ENCODE results near the gene TSPAN5. TPM values are rescaled to one million over a fixed set of nuclear protein-coding genes. Genes with fewer than 3 reads are reported as not detected.

The TSPAN5 gene
- total RNA-seq, 3 donors from 2014 or later (not counting 1 experiment from before 2014, with no cell fraction given), result 6.8 to 13.7 (median 11.4) TPM

DNA sequence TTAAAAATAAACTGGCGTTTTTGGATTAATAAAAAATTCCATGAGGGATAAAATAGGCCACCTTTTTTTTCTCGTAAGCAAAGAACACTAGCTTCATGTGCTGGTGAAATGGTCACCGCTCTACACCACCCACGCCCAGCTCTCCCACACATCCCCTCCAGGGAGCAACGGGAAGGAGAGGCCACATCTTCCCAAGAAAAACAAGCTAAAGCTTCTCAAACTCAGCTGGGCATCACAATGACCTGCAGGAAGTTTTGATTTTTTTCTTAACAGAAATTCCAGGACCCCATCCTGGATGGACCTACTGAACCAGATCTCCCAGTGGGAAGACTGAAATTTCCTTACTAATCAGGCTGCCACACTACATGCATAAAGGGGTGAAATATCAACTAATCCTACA lies 9.8 kb downstream of the TSPAN5 start:
- WGBS (ENCODE audit: insufficient coverage), result 98% methylated on average over 5 of the region's 5 CpGs
- Mint-ChIP-seq H3K4me1 (peaks cover 19 to 34% of the 10 kb centered on the region in 2 donors), H3K27me3 (ENCODE audit: low read depth in 2 of 2) (no peaks in the 10 kb centered on the region), H3K36me3 (no peaks in the 10 kb centered on the region), H3K9me3 (no peaks in the 10 kb centered on the region), H3K27ac (no peak overlapping the region), H3K4me3 (no peak overlapping the region)
- TF ChIP-seq CTCF (IDR thresholded peaks at IDR 0.05), result no peak
- intact Hi-C loops (cut with micrococcal nuclease), result no loop called here
- Histone ChIP-seq H3K27ac (ENCODE audit: low read length) (no peak overlapping the region), H3K4me3 (ENCODE audit: low read length) (no peak overlapping the region), H3K27me3 (ENCODE audit: control insufficient read depth, insufficient read depth, low read length) (no peaks in the 10 kb centered on the region), H3K9me3 (ENCODE audit: control insufficient read depth, insufficient read depth, low read length) (no peaks in the 10 kb centered on the region), H3K36me3 (ENCODE audit: control insufficient read depth, insufficient read depth, low read length) (no peaks in the 10 kb centered on the region), H3K4me1 (ENCODE audit: control insufficient read depth, insufficient read depth, low read length) (no peaks in the 10 kb centered on the region)
- DNase-seq (no peak), ATAC-seq (no peak)

GRCh38 chr4:98646422-98646821 lies 12.0 kb downstream of the TSPAN5 start:
- H3K36me3 ChIP-seq (ENCODE audit: control insufficient read depth, insufficient read depth, low read length), result no peaks in the 10 kb centered on the region
- Mint-ChIP-seq H3K27me3 (ENCODE audit: low read depth in 2 of 2) (no peaks in the 10 kb centered on the region), H3K4me3 (no peak overlapping the region), H3K9me3 (no peaks in the 10 kb centered on the region), H3K27ac (no peak overlapping the region), H3K36me3 (no peaks in the 10 kb centered on the region), H3K4me1 (peaks cover 30 to 37% of the 10 kb centered on the region in 2 donors)
- no peaks in the 10 kb centered on the region for H3K4me1 ChIP-seq (ENCODE audit: control insufficient read depth, insufficient read depth, low read length)
- H3K9me3 ChIP-seq (ENCODE audit: control insufficient read depth, insufficient read depth, low read length), result no peaks in the 10 kb centered on the region
- no peak overlapping the region for H3K4me3 ChIP-seq (ENCODE audit: low read length)
- ATAC-seq (no peak), DNase-seq (no peak)
- intact Hi-C loops (cut with micrococcal nuclease), result no loop called here
- no peaks in the 10 kb centered on the region for H3K27me3 ChIP-seq (ENCODE audit: control insufficient read depth, insufficient read depth, low read length)
- 96% methylated on average over 3 of the region's 3 CpGs for WGBS (ENCODE audit: insufficient coverage)
- TF ChIP-seq CTCF (IDR thresholded peaks at IDR 0.05), result no peak
- H3K27ac ChIP-seq (ENCODE audit: low read length), result no peak overlapping the region

DNA sequence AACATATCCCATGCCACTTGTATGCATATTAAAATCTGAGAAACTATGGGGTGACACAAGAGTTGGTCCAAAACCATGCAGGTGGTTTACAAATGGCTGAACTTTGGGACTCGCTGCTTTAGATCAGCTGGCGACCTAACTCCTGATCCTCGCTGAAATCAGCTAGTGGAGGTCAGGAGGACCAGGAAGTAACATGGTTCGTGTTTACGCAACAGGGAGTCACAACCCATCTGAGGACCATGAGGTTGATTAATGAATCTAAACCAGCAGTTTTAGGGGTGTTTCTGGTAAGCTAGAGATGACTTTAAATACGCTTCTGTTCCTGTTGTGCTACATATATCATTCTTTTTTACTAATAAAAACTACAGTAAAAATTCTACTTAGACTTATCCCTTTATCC lies 12.9 kb downstream of the TSPAN5 start:
- Mint-ChIP-seq H3K4me3 (no peak overlapping the region), H3K4me1 (peaks cover 28 to 34% of the 10 kb centered on the region in 2 donors), H3K9me3 (no peaks in the 10 kb centered on the region), H3K27ac (no peak overlapping the region), H3K27me3 (ENCODE audit: low read depth in 2 of 2) (no peaks in the 10 kb centered on the region), H3K36me3 (no peaks in the 10 kb centered on the region)
- no peaks in the 10 kb centered on the region for H3K36me3 ChIP-seq (ENCODE audit: control insufficient read depth, insufficient read depth, low read length)
- no peak for TF ChIP-seq CTCF (IDR thresholded peaks at IDR 0.05)
- ATAC-seq (no peak), DNase-seq (no peak)
- no peak overlapping the region for H3K27ac ChIP-seq (ENCODE audit: low read length)
- no peaks in the 10 kb centered on the region for H3K27me3 ChIP-seq (ENCODE audit: control insufficient read depth, insufficient read depth, low read length)
- no peaks in the 10 kb centered on the region for H3K4me1 ChIP-seq (ENCODE audit: control insufficient read depth, insufficient read depth, low read length)
- no peak overlapping the region for H3K4me3 ChIP-seq (ENCODE audit: low read length)
- WGBS (ENCODE audit: insufficient coverage), result 95% methylated on average over 6 of the region's 6 CpGs
- H3K9me3 ChIP-seq (ENCODE audit: control insufficient read depth, insufficient read depth, low read length), result no peaks in the 10 kb centered on the region
- intact Hi-C loops (cut with micrococcal nuclease), result no loop called here

- no peak for TF ChIP-seq CTCF (IDR thresholded peaks at IDR 0.05)
- no peak overlapping the region for H3K4me3 ChIP-seq (ENCODE audit: low read length)
Observed at GRCh38 chr4:98643755-98644154, 14.7 kb downstream of the TSPAN5 start.

More at GRCh38 chr4:98643755-98644154, 14.7 kb downstream of the TSPAN5 start:
- H3K36me3 ChIP-seq (ENCODE audit: control insufficient read depth, insufficient read depth, low read length), result no peaks in the 10 kb centered on the region
- peak in 1 of 2 donors; percentile 45 for DNase-seq
- H3K36me3 Mint-ChIP-seq, result no peaks in the 10 kb centered on the region
- H3K4me3 Mint-ChIP-seq, result no peak overlapping the region
- no peaks in the 10 kb centered on the region for H3K27me3 ChIP-seq (ENCODE audit: control insufficient read depth, insufficient read depth, low read length)
- H3K4me1 ChIP-seq (ENCODE audit: control insufficient read depth, insufficient read depth, low read length), result peaks cover 7% of the 10 kb centered on the region
- H3K9me3 Mint-ChIP-seq, result peaks cover 0 to 2% of the 10 kb centered on the region in 2 donors
- no peak overlapping the region for H3K27ac ChIP-seq (ENCODE audit: low read length)
- H3K27me3 Mint-ChIP-seq (ENCODE audit: low read depth in 2 of 2), result no peaks in the 10 kb centered on the region
- H3K4me1 Mint-ChIP-seq, result peaks cover 34 to 36% of the 10 kb centered on the region in 2 donors
- no peaks in the 10 kb centered on the region for H3K9me3 ChIP-seq (ENCODE audit: control insufficient read depth, insufficient read depth, low read length)
- H3K27ac Mint-ChIP-seq, result peak overlapping the region; percentile 53 to 57
- intact Hi-C loops (cut with micrococcal nuclease), result no loop called here
- no peak for ATAC-seq
- WGBS (ENCODE audit: insufficient coverage), result 38% methylated on average over 2 of the region's 2 CpGs

Data from natural killer cell (primary cell).